ENCODE data around the gene CCNE1. TPM values are rescaled to one million over a fixed set of nuclear protein-coding genes. Genes with fewer than 3 reads are reported as not detected.

The CCNE1 gene
- total RNA-seq, 1 donor from 2014 or later = not detected

- H3K27ac ChIP-seq = no peak overlapping the region
- no peak for DNase-seq (ENCODE audit: low spot score in 2 of 2)
- H3K9me3 ChIP-seq = no peaks in the 10 kb centered on the region
- H3K36me3 ChIP-seq = no peaks in the 10 kb centered on the region
- no peaks in the 10 kb centered on the region for H3K27me3 ChIP-seq
- no peak overlapping the region for H3K4me3 ChIP-seq
- intact Hi-C loops (cut with DNase I) = no loop called here
- H3K4me1 ChIP-seq = no peaks in the 10 kb centered on the region
- no peak for TF ChIP-seq CTCF (IDR thresholded peaks at IDR 0.05)
Measured at GRCh38 chr19:29773141-29773540, 38.6 kb upstream of the CCNE1 start.

GRCh38 chr19:29774126-29774525 is 37.7 kb upstream of the CCNE1 start:
- no peaks in the 10 kb centered on the region for H3K4me1 ChIP-seq
- no peaks in the 10 kb centered on the region for H3K36me3 ChIP-seq
- H3K27ac ChIP-seq = no peak overlapping the region
- TF ChIP-seq CTCF (IDR thresholded peaks at IDR 0.05) = no peak
- intact Hi-C loops (cut with DNase I) = no loop called here
- no peaks in the 10 kb centered on the region for H3K9me3 ChIP-seq
- DNase-seq (ENCODE audit: low spot score in 2 of 2) = no peak
- no peak overlapping the region for H3K4me3 ChIP-seq
- no peaks in the 10 kb centered on the region for H3K27me3 ChIP-seq

DNA sequence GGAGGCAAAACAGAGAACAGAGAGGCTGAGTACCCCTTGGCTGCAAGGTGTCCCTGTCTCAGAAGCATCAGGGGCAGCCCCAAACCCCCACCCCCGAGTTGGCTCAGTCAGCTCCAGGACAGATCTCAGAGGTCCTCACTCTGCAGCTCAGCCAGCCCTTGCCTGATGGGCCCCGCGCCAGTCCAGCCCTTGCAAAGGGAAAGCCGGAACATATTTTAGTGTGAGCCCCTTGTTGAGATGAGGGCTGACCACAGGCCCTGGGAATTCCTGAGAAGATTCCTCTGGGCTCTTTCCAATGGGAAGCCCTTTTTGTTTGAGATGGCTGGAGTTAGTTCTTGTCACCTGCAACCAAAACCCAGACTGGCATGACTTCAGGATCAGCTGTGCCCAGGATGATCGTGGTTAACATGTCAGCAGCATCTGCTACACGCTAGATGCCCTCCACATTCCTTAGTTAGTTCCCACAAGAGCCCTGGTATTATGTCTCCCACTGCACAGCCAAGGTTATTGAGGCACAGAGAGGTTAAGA is 33.9 kb upstream of the CCNE1 start:
- H3K4me1 ChIP-seq = no peaks in the 10 kb centered on the region
- no peak overlapping the region for H3K27ac ChIP-seq
- no peak overlapping the region for H3K4me3 ChIP-seq
- intact Hi-C loops (cut with DNase I) = no loop called here
- TF ChIP-seq CTCF (IDR thresholded peaks at IDR 0.05) = no peak
- H3K27me3 ChIP-seq = no peaks in the 10 kb centered on the region
- DNase-seq (ENCODE audit: low spot score in 2 of 2) = no peak
- no peaks in the 10 kb centered on the region for H3K9me3 ChIP-seq
- H3K36me3 ChIP-seq = no peaks in the 10 kb centered on the region

- no peak overlapping the region for H3K27ac ChIP-seq
- intact Hi-C loops (cut with DNase I) = no loop called here
- no peaks in the 10 kb centered on the region for H3K36me3 ChIP-seq
- H3K4me1 ChIP-seq = no peaks in the 10 kb centered on the region
- TF ChIP-seq CTCF (IDR thresholded peaks at IDR 0.05) = no peak
- no peaks in the 10 kb centered on the region for H3K9me3 ChIP-seq
- H3K27me3 ChIP-seq = no peaks in the 10 kb centered on the region
- no peak overlapping the region for H3K4me3 ChIP-seq
- DNase-seq (ENCODE audit: low spot score in 2 of 2) = no peak
Measured at GRCh38 chr19:29779921-29780320, 31.9 kb upstream of the CCNE1 start.

GRCh38 chr19:29781386-29782259 is 30.2 kb upstream of the CCNE1 start:
- Histone ChIP-seq H3K4me1 (no peaks in the 10 kb centered on the region), H3K9me3 (no peaks in the 10 kb centered on the region), H3K27ac (no peak overlapping the region), H3K4me3 (no peak overlapping the region), H3K27me3 (no peaks in the 10 kb centered on the region), H3K36me3 (no peaks in the 10 kb centered on the region)
- no peak for TF ChIP-seq CTCF (IDR thresholded peaks at IDR 0.05)
- no peak for DNase-seq (ENCODE audit: low spot score in 2 of 2)
- intact Hi-C loops (cut with DNase I) = no loop called here
